SU-DHL-6 (cell line): ENCODE results near the gene DDX39B.
A peak's percentile ranks its signal among the peaks of the same experiment; 100 is the strongest.

Source experiments
- H2AFZ ChIP-seq: fragments of 200-600 bp; sonication (generic); 2 replicates; pipeline ENCODE4 v1.6.1; 2014; ENCODE audit warnings: low read depth, mild to moderate bottlenecking, moderate library complexity, mixed read lengths, antibody characterized with exemption, low read length; ENCODE audit not compliant: severe bottlenecking
- H3F3A ChIP-seq: fragments of 200-600 bp; shearing (Covaris generic); 2 replicates; pipeline ENCODE4 v1.6.0; 2016; ENCODE audit warnings: antibody characterized with exemption, mild to moderate bottlenecking; ENCODE audit not compliant: insufficient read depth
- H3K27ac ChIP-seq: fragments of 200-600 bp; sonication (generic); 2 replicates; pipeline ENCODE4 v1.5.1; 2016; ENCODE audit warnings: low read depth, mild to moderate bottlenecking, low read length, moderate library complexity, mixed read lengths
- H3K27me3 ChIP-seq: fragments of 200-600 bp; sonication (generic), shearing (Covaris generic); 2 replicates; pipeline ENCODE4 v1.6.0; 2014; ENCODE audit warnings: mild to moderate bottlenecking, low read length
- H3K36me3 ChIP-seq: fragments of 200-600 bp; sonication (generic); 2 replicates; pipeline ENCODE4 v1.6.1; 2014; ENCODE audit warnings: mild to moderate bottlenecking, low read length, mixed read lengths
- H3K4me2 ChIP-seq: fragments of 300-600, 200-600 bp; shearing (Covaris generic), sonication (generic); 2 replicates; pipeline ENCODE4 v1.6.0; 2014; ENCODE audit warnings: low read length, low read depth, mild to moderate bottlenecking; ENCODE audit not compliant: poor library complexity, severe bottlenecking
- H3K4me3 ChIP-seq: fragments of 200-600 bp; sonication (generic); 2 replicates; pipeline ENCODE4 v1.5.1; 2014; ENCODE audit warnings: antibody characterized with exemption, low read length, mild to moderate bottlenecking, mixed read lengths; ENCODE audit not compliant: insufficient read depth, poor library complexity, severe bottlenecking
- H3K79me2 ChIP-seq: fragments of 200-600 bp; sonication (generic); 2 replicates; pipeline ENCODE4 v1.6.1; 2014; ENCODE audit warnings: mild to moderate bottlenecking, low read length, moderate library complexity; ENCODE audit not compliant: insufficient read depth
- H3K9ac ChIP-seq: fragments of 200-600 bp; sonication (generic); 2 replicates; pipeline ENCODE4 v1.7.0; 2014; ENCODE audit warnings: mild to moderate bottlenecking, low read length
- H3K9me2 ChIP-seq: fragments of 200-600 bp; sonication (generic); replicated peaks from 2 replicates; pipeline ENCODE4 v1.6.1; 2014; ENCODE audit warnings: low read length; ENCODE audit not compliant: insufficient read depth
- H3K9me3 ChIP-seq: fragments of 200-600 bp; sonication (generic); 2 replicates; pipeline ENCODE4 v1.6.1; 2014; ENCODE audit warnings: low read length, mixed read lengths; ENCODE audit not compliant: insufficient read depth
- H4K20me1 ChIP-seq: fragments of 200-600 bp; sonication (generic); 2 replicates; pipeline ENCODE4 v1.6.1; 2014; ENCODE audit warnings: low read depth, mild to moderate bottlenecking, antibody characterized with exemption, low read length, moderate library complexity, mixed read lengths
- EZH2phosphoT487 ChIP-seq: fragments of 200-600 bp; sonication (generic), shearing (Covaris generic); conservative IDR thresholded peaks from 2 replicates; pipeline ENCODE4 v1.6.1; 2018; ENCODE audit warnings: mild to moderate bottlenecking, antibody characterized with exemption, low read length, moderate library complexity, mixed read lengths
- TF ChIP-seq, protein P1 (sequence below): fragments of 200-600 bp; sonication (generic); IDR thresholded peaks from one replicate; pipeline ENCODE4 v1.5.1; 2017; ENCODE audit warnings: antibody characterized with exemption, mild to moderate bottlenecking, low read length, moderate library complexity; ENCODE audit not compliant: insufficient read depth, poor library complexity, severe bottlenecking

DDX39B gene

GRCh38 chr6:31569861-31570536 is 28.2 kb upstream of the DDX39B start:
- H3K79me2 ChIP-seq, result peaks cover 56% of the 10 kb centered on the region
- no peaks in the 10 kb centered on the region for H4K20me1 ChIP-seq

GRCh38 chr6:31568537-31568961 is 26.7 kb upstream of the DDX39B start:
- Histone ChIP-seq H3K9me2 (no peaks in the 10 kb centered on the region), H3F3A (peaks cover 66% of the 10 kb centered on the region), H3K9ac (peak overlapping the region; percentile 84), H2AFZ (no peak overlapping the region), H3K79me2 (peaks cover 54% of the 10 kb centered on the region), H3K4me3 (peak overlapping the region; percentile 63), H3K36me3 (no peaks in the 10 kb centered on the region), H3K27me3 (no peaks in the 10 kb centered on the region), H4K20me1 (no peaks in the 10 kb centered on the region), H3K9me3 (no peaks in the 10 kb centered on the region), H3K4me2 (peak overlapping the region; percentile 86), H3K27ac (peak overlapping the region; percentile 92)
- TF ChIP-seq, protein P1, sequence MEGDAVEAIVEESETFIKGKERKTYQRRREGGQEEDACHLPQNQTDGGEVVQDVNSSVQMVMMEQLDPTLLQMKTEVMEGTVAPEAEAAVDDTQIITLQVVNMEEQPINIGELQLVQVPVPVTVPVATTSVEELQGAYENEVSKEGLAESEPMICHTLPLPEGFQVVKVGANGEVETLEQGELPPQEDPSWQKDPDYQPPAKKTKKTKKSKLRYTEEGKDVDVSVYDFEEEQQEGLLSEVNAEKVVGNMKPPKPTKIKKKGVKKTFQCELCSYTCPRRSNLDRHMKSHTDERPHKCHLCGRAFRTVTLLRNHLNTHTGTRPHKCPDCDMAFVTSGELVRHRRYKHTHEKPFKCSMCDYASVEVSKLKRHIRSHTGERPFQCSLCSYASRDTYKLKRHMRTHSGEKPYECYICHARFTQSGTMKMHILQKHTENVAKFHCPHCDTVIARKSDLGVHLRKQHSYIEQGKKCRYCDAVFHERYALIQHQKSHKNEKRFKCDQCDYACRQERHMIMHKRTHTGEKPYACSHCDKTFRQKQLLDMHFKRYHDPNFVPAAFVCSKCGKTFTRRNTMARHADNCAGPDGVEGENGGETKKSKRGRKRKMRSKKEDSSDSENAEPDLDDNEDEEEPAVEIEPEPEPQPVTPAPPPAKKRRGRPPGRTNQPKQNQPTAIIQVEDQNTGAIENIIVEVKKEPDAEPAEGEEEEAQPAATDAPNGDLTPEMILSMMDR, result no peak
- TF ChIP-seq EZH2phosphoT487, result no peak

More at GRCh38 chr6:31569861-31570536, 28.2 kb upstream of the DDX39B start:
- peak overlapping the region; percentile 92 for H3K27ac ChIP-seq
- peak overlapping the region; percentile 84 for H3K9ac ChIP-seq
- H3K36me3 ChIP-seq, result no peaks in the 10 kb centered on the region
- H3K9me3 ChIP-seq, result no peaks in the 10 kb centered on the region
- peaks cover 72% of the 10 kb centered on the region for H3F3A ChIP-seq
- no peak for TF ChIP-seq EZH2phosphoT487
- TF ChIP-seq, protein P1, result no peak
- peak overlapping the region; percentile 86 for H3K4me2 ChIP-seq
- H2AFZ ChIP-seq, result no peak overlapping the region
- no peaks in the 10 kb centered on the region for H3K9me2 ChIP-seq
- H3K27me3 ChIP-seq, result no peaks in the 10 kb centered on the region
- H3K4me3 ChIP-seq, result peak overlapping the region; percentile 63

DNA sequence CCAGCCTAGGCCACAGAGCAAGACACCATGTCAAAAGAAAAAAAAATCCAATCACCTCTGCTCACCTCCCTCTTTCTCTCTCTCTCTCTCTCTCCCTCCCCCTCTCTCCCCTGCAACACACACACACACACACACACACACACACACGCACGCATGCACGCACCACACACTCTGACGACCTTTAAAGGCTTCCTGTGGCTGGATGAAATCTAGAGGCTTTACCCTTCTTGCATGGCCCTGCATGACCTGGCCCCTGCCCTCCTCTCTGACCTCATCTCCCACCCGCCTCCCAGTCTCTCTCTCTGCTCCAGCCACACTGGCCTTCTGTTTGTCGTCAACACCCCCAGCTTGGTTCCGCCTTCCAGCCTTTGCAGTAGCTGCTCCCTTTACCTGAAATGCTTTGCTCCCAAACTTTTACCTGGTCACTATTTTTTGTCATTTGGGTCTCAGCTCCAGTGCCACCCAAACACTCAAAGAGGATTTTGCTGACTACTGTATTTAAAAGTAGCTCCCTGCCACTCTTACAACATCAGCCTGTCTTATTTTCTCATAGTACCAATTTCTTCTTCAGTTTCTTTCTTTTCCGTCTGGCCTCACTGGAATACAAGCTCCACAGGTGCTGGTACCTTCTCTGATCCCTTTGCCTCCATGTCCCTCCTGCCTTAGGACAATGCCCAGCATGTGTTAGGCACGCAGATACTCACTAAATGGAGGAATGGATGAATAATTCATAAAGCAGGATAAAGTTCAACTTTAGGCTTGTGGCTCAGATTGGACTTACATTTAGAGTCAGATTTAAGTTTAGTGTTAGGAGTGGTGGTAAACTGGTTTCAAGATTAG is 25.9 kb upstream of the DDX39B start:
- no peaks in the 10 kb centered on the region for H3K9me2 ChIP-seq
- TF ChIP-seq EZH2phosphoT487, result no peak
- TF ChIP-seq, protein P1, result no peak
- H3K79me2 ChIP-seq, result peaks cover 51% of the 10 kb centered on the region
- H4K20me1 ChIP-seq, result no peaks in the 10 kb centered on the region
- no peaks in the 10 kb centered on the region for H3K9me3 ChIP-seq
- H3F3A ChIP-seq, result peaks cover 72% of the 10 kb centered on the region
- peak overlapping the region; percentile 92 for H3K27ac ChIP-seq
- H3K4me3 ChIP-seq, result no peak overlapping the region
- H3K9ac ChIP-seq, result peak overlapping the region; percentile 84
- no peaks in the 10 kb centered on the region for H3K36me3 ChIP-seq
- no peak overlapping the region for H2AFZ ChIP-seq
- no peaks in the 10 kb centered on the region for H3K27me3 ChIP-seq
- H3K4me2 ChIP-seq, result peak overlapping the region; percentile 86
